ENCODE measurements around the gene CAMK1D.
"Not testable (repeated sequence)": the region's sequence is repeated elsewhere in the genome, so short reads cannot be mapped to it uniquely, and the experiment has no call there.

CAMK1D gene

DNA sequence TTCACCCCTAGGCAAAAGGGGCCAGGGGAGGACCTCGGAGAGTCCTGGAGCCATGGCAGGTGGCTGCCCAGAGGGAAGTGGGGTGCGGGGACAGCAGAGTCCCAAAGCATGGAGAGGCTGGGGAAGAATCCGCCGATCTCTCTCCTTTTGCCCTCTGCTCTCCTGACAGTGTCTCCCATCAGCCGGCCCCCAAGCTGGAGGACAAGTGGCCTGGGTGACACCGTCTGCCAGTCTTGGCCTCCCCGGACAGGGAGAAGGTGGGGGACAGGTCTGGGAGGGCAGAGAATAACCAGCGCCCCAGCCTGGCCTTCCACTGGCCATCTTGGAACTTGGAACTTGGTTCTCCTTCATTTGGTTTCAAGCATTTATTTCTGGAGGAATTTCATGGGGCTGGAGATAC, 77.9 kb downstream of the CAMK1D start:
- no peak for DNase-seq

GRCh38 chr10:12428447-12429135, 79.2 kb downstream of the CAMK1D start:
- no peak for DNase-seq

DNA sequence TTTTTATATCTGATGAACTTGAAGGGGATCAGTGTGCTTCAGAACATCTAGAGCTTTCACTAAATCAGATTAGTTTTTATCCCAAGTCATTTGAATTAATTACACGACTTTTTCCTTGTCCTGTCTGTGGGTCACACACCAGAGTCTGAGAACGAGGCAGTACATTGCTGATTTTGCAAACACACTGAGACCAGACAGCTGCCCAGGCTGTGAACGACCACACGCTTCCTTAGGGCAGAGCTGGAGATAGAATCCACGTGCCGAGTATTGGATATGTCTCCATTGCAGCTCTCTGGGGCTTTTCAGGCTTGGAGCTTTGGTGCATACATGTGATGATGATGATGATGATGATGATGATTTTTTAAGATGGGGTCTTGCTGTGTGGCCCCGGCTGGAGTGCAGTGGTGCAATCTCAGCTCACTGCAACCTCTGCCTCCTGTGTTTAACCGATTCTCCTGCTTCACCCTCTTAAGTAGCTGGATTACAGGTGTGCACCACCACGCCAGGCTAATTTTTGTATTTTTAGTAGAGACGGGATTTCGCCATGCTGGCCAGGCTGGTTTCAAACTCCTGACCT, 81.1 kb downstream of the CAMK1D start:
- DNase-seq: no peak

DNA sequence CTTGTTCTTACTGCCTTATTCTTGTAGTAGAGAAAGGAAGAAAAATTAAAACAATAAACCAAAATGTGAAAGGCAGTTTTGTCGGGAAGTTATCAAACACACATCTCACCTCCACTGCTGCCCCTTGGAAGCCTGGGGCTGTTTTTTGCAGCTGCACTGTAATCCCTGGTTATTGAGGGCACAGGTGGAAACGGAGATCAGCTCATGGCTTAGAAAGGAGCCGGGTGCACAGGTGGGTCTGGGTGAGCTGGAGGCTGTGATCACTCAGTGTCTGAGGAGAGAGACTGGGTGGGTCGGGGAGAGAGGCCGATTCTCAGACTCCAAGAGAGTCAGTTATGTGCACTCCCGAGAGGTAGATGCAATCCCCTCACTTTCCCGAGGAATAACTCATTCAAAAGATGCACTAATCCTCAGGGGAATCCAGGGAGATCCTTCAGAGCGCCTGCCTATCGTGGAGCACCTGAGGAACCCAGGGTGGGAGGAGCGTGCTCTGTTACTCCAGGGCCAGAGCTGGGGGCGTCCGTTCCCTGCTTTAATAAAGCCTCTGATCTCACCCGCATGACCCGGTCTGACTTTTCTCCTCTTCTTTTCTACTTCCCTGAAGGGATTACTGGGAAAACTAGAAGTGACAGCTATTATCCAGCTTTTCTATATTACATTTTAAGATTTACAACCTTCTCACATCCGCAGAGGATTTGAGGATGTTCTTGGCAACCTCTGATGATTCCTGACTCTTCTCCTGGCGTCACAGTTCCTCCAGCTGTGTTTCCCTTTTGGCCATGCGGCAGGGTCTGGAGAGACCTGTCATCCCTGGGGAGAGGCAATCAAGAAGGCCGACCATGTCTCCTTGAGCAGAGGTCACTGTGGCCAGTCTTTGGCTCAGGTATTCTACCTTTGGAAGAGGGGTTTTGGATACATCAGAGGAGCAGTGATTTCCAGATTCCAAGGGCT, 82.1 kb downstream of the CAMK1D start:
- no peak for DNase-seq

DNA sequence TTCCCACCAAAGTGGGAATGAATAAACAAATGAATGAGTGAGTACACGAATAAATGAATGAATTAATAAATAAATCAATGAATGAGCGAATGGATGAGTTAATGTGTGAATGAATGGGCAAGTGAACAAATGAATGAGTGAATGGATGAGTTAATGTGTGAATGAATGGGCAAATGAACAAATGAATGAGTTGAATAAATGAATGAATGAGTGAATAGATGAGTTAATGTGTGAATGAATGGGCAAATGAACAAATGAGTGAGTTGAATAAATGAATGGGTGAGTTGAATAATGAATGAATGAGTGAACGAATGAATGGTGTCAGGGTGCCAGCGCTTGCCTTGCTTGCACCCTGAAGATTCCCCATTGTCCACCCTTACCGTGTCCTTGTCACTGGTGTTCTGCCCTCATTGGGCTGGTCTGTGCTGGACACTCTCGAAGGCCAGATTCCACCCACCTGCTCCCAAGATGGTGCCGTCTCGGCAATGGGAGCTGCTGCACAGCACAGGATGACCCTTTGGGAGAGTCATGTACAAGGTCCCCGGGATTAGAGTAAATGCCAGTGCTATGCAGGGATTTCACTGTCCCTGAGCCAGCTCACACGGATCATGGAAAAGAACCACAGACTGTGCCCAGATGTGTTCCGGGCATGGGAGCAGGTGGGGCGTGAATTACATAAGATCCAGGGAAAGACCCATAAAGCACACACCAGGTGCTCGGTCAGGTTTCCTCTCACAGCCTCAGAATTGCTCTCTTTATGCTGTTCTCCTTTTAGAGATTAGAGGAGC, 83.2 kb downstream of the CAMK1D start:
- DNase-seq: no peak

- peak in 2 of 56 donors; percentile 7 to 10 for DNase-seq
Measured at GRCh38 chr10:12434277-12434676, 84.9 kb downstream of the CAMK1D start.

GRCh38 chr10:12434677-12435076, 85.3 kb downstream of the CAMK1D start:
- not testable (repeated sequence) for DNase-seq

GRCh38 chr10:12435348-12435747, 86.0 kb downstream of the CAMK1D start:
- no peak for DNase-seq

- DNase-seq: no peak
Measured at GRCh38 chr10:12438919-12439692, 89.8 kb downstream of the CAMK1D start.

GRCh38 chr10:12439767-12440166, 90.4 kb downstream of the CAMK1D start:
- not testable (repeated sequence) for DNase-seq

DNA sequence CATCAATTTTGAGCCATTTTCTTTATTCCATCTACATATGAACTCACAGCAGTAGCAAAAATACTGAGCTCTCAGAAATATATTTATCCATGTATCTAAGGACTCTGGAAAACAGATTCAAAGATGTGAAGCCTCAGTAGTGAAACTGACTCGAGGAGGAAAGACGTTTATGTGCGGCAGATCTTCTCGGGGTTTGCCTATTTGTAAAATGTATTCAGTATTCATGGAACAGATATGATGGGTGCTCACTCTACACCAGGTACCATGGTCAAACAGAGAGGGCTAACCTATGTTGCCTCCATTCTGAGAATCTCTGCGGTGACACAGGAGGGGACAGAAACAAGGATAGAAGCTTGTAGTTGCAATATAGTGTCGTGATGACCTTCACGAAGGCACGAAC, 93.7 kb downstream of the CAMK1D start:
- DNase-seq: no peak

DNA sequence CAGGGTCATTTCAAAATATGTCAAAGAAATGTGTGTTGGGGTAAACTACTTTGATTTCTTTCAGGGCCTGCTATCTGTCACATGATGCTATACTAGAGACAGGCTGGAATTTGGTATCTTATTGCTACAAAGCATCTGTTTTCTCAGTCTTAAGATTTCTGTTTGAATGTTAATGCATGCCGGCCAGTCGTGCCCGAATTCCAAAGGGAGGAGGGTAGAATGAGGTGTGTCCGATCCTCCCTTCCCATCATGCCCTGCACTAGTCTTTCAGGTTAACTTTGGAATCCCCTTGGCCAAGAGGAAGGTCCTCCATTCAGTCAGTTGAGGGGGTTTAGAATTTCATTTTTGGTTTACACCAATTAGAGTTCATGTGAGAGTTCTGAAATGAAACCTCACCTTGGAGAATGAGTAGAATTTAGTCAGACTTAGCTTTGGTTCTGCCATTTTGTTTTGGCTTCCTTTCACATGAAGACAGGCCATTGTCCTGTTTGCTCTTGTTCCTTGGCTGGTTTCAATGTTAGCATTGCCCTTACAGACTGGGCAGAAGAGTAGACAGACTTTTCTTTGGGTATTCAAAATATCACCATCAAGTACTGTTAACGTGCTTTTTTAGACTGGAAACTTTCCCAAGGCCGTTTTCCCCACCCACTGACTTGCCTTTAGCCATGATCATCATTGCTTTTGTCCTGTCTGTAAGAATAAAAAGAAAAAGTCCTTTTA, 95.8 kb downstream of the CAMK1D start:
- DNase-seq: no peak

- DNase-seq: no peak
Measured at GRCh38 chr10:12445701-12446334, 96.5 kb downstream of the CAMK1D start.

DNA sequence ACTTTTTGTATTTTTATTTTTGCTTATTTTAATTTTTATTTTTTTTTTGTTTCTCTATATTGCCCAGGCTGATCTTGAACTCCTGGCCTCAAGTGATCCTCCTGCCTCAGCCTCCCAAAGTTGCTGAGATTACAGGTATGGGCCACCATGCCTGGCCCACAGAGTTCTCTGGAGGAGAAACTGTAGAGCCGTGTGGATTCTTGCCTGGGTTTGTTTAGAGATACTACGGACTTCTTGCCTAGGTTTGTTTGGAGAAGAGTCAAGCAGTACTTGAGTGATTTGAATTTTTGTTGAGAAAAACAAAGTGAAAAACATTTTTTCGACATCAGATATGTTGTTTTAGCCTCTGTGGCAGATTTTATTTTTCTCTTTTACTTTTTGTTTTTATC, 99.0 kb downstream of the CAMK1D start:
- no peak for DNase-seq

DNA sequence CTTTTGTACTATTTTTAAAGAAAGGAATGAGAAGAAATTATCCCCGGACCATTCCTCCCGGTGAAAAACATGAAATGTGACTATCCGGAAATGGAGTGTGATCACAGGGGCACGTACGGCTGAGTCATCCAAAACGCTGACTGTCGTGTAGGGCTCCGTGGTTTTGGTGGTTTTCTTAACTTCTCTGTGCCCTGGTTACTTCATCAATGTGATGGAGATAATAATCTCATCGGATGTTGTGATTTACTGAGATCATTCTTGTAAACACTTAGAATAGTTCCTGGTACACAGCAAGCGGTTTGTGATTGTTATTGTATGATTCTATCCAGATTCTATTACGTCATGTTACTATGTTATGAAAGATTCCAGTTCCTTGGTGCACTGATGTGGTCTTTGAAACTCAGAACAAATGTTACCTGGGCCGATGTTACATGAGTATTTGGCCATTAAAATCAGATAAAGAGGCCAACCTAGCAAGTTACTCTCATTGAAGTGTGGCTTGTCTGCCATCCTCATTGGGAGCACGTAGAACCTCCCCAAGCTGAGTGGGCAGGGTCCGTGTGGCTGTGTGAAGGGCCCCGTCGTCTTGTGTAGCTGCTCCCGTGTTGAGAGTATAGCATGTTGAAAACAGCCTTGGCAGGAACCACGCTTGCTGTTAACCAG, 99.5 kb downstream of the CAMK1D start:
- DNase-seq: no peak

- no peak for DNase-seq
Measured at GRCh38 chr10:12455318-12455717, 106.0 kb downstream of the CAMK1D start.

- no peak for DNase-seq
Measured at GRCh38 chr10:12455766-12456165, 106.4 kb downstream of the CAMK1D start.

- no peak for DNase-seq
Measured at GRCh38 chr10:12459340-12459739, 110.0 kb downstream of the CAMK1D start.

GRCh38 chr10:12459762-12460161, 110.4 kb downstream of the CAMK1D start:
- peak in 4 of 56 donors; percentile 4 to 35 (median 9) for DNase-seq

Measured in amygdala (tissue), 56 donors.